AG04449 (cell line): ENCODE data around the gene COPE.
"Not testable (repeated sequence)": the region's sequence is repeated elsewhere in the genome, so short reads cannot be mapped to it uniquely, and the experiment has no call there.

Experiments
- CTCF ChIA-PET: fragments of 350-600 bp; formaldehyde crosslinking; extraction: SDS; loops from one replicate; lab custom pipeline; 2021; ENCODE audit warnings: antibody characterized with exemption; lab: Yijun Ruan, JAX
- POLR2A ChIA-PET: fragments of 400-600, 350-600 bp; formaldehyde crosslinking; extraction: SDS; loops from one replicate; lab custom pipeline; 2020; ENCODE audit warnings: antibody characterized with exemption, inconsistent platforms; lab: Yijun Ruan, JAX
- DNase-seq: peaks from one replicate; pipeline ENCODE4 v3.0.0-alpha.2; 2010; ENCODE audit warnings: low read depth, low spot score
- H3K4me3 ChIP-seq: 2 replicates; pipeline ENCODE4 v1.5.1; 2011; ENCODE audit warnings: low read depth, mild to moderate bottlenecking, control low read depth, low read length
- CTCF ChIP-seq: IDR thresholded peaks from one replicate; pipeline ENCODE4 v1.5.1; 2011; ENCODE audit warnings: mild to moderate bottlenecking, moderate library complexity, low read length, control low read depth, inconsistent platforms; ENCODE audit not compliant: insufficient read depth; ENCODE audit errors: missing control alignments

The COPE gene

DNA sequence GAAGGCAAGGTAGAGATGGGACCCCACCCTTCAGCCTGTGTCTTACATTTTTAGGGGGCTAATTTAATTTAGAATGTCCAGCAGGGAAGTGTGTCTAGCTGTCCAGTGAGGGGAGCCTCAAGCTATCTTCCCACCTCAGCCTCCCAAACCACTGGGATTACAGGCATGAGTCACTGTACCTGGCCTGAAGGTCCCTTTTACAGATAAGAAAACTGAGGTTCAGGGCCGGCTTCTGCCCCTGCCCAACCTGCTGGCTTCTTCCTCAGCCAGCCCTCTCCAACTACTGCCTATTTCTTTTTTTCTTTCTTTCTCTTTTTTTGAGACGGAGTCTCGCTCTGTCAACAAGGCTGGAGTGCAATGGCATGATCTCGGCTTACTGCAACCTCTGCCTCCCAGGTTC lies 41.2 kb upstream of the COPE start:
- DNase-seq: no peak
- no peak for TF ChIP-seq CTCF
- ChIA-PET POLR2A (no interaction called here), CTCF (no interaction called here)
- H3K4me3 ChIP-seq: no peak overlapping the region

- ChIA-PET CTCF (no interaction called here), POLR2A (no interaction called here)
- TF ChIP-seq CTCF: no peak
- no peak overlapping the region for H3K4me3 ChIP-seq
- DNase-seq: no peak
Measured at GRCh38 chr19:18955042-18955441, 35.9 kb upstream of the COPE start.

- no peak for TF ChIP-seq CTCF
- CTCF ChIA-PET: no interaction called here
- DNase-seq: no peak
- POLR2A ChIA-PET: no interaction called here
- no peak overlapping the region for H3K4me3 ChIP-seq
Measured at GRCh38 chr19:18954094-18954493, 34.9 kb upstream of the COPE start.

- DNase-seq, H3K4me3 ChIP-seq, POLR2A ChIA-PET: not testable (repeated sequence)
- CTCF ChIA-PET: interaction anchor here (1.2 kb wide), 1 partner anchor 35 kb away, joined by 6 read pairs; no protein-coding TSS in a partner anchor
Measured at GRCh38 chr19:18952364-18953003, 33.3 kb upstream of the COPE start.

DNA sequence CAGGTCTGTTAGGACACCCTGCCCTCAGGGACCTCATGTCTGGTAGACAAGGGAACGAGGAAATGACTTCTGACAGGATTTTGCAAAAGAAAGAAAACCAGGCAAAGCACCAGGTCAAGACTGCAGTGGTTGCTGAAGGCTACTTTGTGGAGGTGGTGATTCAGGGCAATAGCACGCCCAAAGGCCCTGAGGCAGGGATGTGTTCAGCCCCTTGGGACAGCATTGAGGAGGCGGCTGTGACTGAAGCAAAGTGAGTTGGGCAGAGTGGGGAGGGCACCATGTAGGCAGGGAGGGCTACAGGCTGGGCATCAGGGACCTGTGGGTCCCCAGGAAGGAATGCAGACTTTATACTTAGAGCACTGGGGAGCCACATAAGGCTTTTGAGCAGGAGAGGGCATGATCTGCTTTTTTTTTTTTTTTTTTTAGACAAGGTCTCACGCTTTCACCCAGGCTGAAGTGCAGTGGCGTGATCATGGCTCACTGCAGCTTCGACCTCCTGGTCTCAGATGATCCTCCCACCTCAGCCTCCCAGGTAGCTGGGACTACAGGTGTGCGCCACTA lies 32.6 kb upstream of the COPE start:
- ChIA-PET CTCF (no interaction called here), POLR2A (no interaction called here)
- no peak for DNase-seq
- no peak overlapping the region for H3K4me3 ChIP-seq
- TF ChIP-seq CTCF: no peak

- no peak for DNase-seq
- TF ChIP-seq CTCF: no peak
- no peak overlapping the region for H3K4me3 ChIP-seq
- ChIA-PET CTCF (interaction anchor here (1.1 to 1.7 kb wide), 3 partner anchors 8 to 37 kb away, joined by 4 to 11 read pairs (median 6); no protein-coding TSS in a partner anchor), POLR2A (no interaction called here)
Measured at GRCh38 chr19:18949858-18950257, 30.7 kb upstream of the COPE start.

GRCh38 chr19:18948976-18949356 lies 29.8 kb upstream of the COPE start:
- ChIA-PET CTCF (interaction anchor here (1.7 kb wide), 1 partner anchor 10 kb away, joined by 11 read pairs; no protein-coding TSS in a partner anchor), POLR2A (no interaction called here)
- no peak overlapping the region for H3K4me3 ChIP-seq
- no peak for TF ChIP-seq CTCF
- no peak for DNase-seq
